HG03095 (cell line): Measurements from ENCODE around the gene RABAC1.

Source experiments
- ATAC-seq: cut with Tn5 transposase; IDR thresholded peaks from one replicate; pipeline ENCODE4 v1.9.1; 2021; ENCODE audit warnings: moderate library complexity; ENCODE audit not compliant: unreplicated experiment

The RABAC1 gene

GRCh38 chr19:41990028-41990427 is 30.9 kb upstream of the RABAC1 start:
- no peak for ATAC-seq

DNA sequence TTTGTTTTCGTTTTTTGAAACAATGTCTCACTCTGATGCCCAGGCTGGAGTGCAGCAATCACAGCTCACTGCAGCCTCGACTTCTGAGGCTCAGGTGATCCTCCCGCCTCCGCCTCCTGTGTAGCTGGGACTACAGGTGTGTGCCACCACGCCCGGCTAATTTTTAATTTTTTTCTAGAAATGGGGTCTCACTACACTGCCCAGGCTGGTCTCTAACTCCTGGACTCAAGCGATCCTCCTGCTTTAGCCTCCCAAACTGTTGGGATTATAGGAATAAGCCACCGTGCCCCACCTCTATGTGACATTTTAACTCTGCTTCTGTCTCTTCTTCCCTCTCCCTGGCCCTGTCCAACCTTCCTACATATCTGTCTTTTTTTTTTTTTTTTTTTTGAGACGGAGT is 29.8 kb upstream of the RABAC1 start:
- no peak for ATAC-seq

- ATAC-seq: no peak
These were observed 28.2 kb upstream of the RABAC1 start for GRCh38 chr19:41987141-41987860.

GRCh38 chr19:41984961-41985360 is 25.8 kb upstream of the RABAC1 start:
- ATAC-seq: no peak

- ATAC-seq: no peak
These were observed 22.6 kb upstream of the RABAC1 start for GRCh38 chr19:41981724-41982123.

DNA sequence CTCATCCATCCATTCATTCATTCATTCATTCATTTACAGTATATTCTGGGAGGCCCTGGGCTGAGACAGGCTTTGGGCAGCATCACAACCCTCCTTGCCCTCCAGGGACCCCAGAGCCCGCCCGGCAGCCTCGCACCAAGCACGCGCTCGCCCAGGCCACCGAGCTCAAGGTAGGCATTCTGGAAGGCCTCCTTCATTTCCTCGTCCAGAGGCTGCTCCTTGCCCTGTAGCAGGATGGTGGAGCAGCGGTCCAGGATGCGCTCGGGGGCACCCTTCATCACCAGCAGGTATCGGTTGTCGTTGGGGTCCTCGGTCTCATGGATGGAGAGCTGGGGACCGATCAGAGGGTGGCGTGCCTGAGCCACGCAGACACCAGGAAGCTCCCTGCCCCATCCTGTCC is 19.3 kb upstream of the RABAC1 start:
- ATAC-seq: no peak

DNA sequence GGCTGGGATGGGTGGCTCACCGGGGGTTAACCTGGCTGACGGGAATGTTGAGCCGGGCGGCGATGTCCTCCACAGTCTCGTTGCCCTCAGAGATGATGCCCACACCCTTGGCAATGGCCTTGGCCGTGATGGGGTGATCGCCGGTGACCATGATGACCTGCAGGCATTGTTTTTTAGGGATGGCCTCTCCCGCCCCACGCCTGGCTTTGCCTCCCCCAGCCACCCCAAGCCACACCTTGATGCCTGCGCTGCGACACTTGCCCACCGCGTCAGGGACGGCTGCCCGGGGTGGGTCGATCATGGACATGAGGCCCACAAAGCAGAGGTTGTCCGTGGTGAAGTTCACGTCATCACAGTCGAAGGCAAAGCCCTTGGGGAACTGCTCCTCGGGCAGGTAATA is 18.8 kb upstream of the RABAC1 start:
- no peak for ATAC-seq

GRCh38 chr19:41974652-41975051 is 15.5 kb upstream of the RABAC1 start:
- no peak for ATAC-seq

DNA sequence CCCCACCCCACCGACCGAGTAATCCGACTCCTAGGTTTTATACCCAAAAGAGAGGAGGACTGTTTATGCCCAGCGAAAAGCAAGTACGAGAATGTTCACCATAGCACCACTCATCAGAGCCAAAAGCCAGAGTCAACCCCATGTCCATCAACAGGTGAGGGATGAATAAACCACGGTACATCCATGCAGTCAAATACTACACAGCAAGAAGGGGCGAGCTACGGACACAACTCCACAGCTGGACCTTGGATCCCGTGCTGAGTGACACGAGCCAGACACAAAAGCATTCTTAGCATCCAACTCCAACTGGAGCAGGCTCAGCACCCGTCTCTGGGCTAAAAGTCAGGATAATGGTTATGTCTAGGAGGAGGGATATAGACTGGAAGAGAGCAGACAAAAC is 12.2 kb upstream of the RABAC1 start:
- ATAC-seq: no peak

GRCh38 chr19:41969772-41970458 is 10.8 kb upstream of the RABAC1 start:
- ATAC-seq: no peak

DNA sequence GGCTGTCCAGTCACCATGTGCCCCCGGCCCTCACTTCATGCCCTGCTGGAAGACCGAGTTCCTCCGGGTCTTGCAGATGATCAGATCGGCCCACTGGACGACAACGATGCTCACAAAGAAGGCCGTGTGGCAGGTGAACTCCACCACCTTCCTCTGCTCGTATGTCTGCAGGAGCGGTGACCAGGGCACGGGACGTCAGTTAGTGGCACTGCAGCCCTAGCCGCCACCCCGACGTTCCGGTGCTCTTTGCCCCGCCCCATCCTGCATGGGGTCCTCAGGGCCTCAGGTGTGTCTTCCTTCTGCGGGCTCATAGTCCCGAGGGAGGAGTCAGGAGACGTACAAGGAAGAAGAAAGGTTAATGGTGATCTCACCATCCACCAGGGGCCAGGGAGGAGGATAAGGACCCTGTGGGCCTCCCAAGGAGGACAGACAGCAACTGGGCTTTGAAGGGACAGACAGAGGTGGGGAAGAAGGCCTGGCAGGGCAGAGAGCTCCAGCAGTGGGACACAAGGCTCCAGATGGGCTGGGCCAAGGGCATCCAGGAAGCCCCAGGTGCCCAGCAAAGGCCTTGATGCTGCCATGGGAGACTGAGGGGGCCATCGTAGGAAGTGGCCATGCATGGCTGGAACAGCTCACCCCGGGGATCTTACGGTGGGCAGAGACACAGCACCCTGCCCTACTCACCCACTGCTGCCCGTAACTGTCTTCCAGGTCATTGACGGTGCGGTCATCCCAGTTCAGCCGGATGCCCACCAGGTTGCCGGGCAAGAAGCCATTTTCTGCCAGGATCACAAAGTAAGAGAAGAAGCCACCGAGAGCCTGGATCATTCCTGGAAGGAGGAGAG is 9.9 kb upstream of the RABAC1 start:
- no peak for ATAC-seq

DNA sequence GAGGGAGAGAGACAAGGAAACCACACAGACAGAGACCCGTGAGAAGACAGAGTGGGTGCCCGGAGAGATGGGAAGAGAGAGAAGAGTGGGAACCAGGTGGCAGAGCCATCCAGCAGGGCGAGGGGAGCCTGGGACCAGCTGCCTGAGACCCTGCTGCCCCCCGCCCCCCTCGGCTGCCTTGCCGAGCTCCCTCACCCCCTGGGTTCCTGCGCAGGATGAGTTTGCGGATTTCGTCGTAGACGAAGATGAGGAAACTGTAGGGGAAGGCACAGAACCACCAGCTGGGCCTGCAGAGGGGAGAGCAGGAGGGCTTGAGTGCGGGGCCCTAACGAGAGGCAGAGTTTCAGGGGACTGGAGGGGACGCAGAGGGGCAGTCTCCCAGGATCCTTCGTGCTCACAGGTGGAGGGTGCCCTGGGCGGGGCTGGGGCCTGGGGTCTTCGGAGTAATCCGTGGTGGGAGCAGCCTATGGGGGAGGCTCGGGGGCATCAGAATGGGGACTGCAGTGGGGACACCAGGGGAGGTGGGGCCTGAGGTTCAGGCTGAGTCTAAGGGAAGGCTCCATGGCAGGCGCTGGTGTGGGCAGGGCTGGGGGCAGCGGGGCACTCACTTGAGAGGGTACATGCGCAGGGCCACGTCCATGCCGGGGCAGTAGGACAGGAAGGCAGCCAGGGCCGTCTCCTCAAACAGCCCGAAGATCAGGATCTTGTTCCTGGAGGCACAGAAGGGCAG is 8.1 kb upstream of the RABAC1 start:
- no peak for ATAC-seq

GRCh38 chr19:41965106-41965505 is 6.0 kb upstream of the RABAC1 start:
- no peak for ATAC-seq

DNA sequence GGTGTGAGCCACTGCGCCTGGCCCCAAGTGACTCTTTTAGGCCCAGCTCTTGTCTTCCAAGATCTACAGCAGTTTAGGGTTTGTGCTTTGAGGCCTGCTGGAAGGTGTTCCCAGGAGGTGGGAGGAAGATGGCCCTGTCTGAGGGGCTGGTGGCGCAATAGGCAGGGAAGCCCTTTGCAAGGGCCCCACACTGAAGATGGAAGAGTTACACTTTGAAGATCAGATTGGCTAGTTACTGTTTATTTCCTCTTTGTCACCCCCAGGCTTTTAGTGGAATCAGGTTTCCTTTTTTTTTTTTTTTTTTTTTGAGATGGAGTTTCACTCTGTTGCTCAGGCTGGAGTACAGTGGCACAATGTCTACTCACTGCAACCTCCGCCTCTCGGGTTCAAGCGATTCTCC is 1.9 kb upstream of the RABAC1 start:
- no peak for ATAC-seq

DNA sequence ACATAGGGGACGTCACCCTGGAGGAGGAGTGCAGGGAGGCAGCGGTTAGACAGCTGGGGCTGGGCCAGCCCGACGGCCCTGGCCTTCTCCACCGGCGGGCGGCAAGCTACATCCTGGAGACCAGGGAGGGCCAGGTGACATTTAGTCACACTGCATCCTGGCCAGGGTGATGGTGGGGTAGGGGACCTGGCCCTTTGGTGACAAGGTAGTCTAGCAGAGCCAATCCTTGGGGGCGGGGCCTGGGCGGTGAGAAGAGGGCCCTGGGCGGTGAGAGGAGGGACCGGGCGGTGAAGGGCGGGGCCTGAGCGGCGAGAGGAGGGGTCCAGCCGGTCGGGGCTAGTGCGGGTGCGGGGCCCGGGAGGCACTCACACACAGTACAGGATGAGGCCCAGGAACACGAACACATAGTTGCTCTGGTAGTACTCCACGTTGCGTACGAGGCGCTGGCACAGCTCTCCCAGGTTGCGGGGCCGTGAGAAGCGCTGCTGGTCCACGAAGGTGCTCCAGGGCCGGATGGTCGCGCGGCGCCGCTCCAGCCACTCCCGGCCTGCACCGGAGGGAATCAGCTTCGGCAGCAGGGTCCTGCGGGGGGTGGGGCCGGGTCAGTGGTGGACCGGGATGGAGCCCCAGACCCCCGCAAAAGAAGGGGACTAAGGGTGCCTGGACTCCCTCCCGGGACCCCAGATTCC is 610 bp downstream of the RABAC1 start:
- ATAC-seq: peak; percentile 53

GRCh38 chr19:41957838-41958366 is 1.2 kb downstream of the RABAC1 start:
- ATAC-seq: no peak

DNA sequence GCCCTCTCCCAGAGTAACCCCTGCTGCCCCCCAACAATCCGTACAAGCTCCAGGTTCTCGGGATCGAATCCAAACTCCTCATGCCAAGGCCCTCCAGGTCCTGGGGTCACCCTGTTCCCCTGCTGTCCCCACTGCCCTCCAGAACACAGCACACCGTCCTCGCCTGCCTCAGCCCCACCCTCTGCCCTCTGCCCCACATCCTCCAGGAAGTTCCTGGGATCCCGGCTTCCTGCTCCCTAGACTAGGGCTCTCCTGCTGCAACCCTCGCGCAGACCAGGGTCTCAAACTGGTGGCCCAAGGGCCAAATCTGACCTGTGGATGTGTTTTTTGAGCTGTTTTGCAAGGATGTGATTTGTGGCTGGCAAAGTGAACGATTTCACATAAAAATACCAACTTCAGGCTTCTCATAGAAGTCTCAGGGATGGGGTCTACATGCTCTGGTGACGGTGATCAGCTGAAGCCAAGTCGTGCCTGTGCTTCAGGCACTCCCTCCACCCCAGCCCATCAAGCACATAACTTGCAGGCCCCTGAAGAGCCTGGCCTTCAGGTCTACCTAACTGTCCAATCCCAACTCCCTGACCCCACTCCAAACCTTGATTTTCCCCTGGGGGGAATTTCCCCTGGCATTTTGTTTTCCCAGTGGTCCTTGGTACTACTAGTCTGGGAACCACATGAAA is 1.8 kb downstream of the RABAC1 start:
- no peak for ATAC-seq

DNA sequence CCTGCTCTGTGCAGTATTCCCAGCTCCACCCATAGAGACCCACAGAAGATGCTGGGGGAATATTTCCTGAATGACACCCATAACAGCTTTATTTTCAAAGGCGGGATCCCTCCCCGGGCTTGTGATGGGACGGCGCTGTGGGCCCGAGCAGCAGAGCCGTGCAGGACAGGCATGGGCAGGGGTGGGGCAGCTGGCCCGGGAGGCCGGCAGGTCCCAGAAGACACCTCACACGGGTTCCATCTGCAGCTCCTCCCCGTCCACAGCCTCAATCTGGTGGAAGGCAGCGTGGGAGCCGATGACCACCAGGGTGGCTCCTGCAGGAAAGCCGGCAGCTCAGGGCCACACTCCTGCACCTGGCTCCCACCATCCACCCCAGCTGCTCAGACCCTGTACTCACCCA is 2.5 kb downstream of the RABAC1 start:
- no peak for ATAC-seq

GRCh38 chr19:41955521-41955920 is 3.6 kb downstream of the RABAC1 start:
- ATAC-seq: no peak

DNA sequence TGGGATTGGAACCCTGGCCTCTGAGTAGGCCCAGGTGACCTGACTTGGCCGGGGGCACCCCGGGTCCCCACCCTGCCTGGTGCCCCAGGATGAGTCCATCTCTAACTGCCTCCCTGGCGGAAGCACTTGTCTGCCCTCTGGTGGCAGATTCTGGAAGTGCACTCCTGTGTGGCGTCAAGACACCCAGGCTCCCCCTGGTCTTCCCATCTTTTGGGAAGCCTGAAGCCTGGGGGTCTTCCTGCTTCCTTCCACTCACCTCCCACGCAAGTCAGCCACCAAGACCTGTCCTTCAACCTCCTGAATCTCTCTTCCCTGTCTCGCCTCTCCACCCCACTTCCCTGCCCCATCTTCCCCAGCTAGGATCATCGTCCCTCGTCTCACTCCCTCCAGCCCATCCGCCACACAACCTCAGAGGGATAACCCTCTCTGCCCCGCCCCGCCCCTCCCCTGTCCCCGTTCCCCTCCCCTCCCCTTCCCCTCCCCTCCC is 7.4 kb downstream of the RABAC1 start:
- no peak for ATAC-seq
